Stimulated activated CD4-positive, alpha-beta T cell treated with anti-CD3 and anti-CD28 coated beads, Interleukin-4, amount 100 ng/mL, for 24 hours (primary cell): ENCODE data around the gene KRT4.

Source experiments
- DNase-seq: peaks from one replicate; pipeline ENCODE4 v3.0.0-alpha.2; 2020

The KRT4 gene

DNA sequence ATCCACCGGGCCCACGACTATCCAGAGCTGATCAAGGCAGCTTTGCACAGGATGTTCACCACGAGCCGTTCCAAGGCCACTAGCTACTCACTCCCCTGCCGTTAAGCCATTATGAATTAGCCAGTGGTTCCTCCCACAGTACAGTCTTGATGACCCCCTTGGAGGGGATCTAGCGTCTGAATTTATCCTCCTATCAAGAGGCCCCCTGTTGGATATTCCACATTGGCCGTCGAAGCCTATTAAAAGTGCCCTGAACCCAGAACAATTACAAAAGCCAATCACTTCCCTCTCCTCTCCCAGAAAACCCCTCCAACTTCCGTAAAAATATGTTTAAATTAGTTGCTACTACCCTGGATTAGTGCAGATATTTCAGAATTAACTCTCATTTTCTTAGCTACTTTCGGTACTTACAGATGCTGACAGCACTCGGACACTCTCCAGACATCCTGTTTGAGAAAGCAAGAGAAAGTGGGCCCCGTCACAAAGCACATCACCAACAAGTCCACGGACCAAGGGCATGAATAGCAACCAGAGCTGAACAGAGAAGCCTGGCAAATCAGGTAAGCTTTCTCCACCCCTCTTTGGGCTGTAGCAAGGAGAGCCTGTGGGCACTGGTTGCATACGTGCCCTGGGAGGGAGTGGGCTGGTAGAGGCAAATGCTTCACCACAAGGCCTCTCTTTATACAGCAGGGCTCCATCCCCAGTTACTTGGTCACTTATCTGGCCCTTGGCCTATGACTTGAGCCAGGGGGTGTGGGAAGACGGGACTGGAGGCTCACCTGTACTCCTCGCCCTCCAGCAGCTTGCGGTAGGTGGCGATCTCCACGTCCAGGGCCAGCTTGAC lies 23.3 kb downstream of the KRT4 start:
- DNase-seq, result no peak

DNA sequence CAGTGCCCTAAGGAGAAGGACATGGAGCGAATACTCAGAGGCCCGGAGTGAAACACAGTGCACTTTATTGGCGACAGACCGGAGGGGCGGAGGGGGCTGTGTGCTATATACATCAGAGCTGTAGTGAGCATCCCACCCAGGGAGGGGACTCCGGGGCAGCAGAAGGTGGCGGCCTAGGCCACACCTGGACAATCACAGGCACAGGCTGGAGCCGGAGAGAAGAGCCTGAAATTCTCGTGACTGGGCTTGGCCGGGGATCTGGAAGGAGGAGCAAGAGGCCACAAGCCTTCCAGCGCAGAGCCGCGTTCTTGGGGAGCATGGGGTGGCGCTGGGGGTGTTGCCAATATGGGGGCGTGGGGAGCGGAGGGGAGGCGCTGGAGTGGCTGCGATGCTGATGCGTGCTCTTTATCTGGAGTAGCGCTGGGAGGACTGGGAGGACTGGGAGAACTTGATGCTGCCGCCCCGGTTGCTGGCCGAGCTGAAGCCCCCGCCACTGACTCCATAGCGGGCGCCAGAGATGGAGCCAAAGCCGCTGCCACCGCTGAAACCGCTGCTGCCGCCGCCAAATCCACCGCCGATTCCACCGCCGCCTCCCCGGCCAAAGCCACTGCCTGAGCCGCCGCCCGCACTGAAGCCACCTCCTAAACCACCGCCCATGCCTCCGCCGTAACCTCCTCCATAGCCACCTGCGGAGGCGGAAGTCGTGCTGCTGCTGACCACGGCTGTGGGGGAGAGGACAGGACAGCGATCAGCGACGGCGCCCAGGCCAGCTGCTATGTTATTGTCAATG lies 24.1 kb downstream of the KRT4 start:
- no peak for DNase-seq

DNA sequence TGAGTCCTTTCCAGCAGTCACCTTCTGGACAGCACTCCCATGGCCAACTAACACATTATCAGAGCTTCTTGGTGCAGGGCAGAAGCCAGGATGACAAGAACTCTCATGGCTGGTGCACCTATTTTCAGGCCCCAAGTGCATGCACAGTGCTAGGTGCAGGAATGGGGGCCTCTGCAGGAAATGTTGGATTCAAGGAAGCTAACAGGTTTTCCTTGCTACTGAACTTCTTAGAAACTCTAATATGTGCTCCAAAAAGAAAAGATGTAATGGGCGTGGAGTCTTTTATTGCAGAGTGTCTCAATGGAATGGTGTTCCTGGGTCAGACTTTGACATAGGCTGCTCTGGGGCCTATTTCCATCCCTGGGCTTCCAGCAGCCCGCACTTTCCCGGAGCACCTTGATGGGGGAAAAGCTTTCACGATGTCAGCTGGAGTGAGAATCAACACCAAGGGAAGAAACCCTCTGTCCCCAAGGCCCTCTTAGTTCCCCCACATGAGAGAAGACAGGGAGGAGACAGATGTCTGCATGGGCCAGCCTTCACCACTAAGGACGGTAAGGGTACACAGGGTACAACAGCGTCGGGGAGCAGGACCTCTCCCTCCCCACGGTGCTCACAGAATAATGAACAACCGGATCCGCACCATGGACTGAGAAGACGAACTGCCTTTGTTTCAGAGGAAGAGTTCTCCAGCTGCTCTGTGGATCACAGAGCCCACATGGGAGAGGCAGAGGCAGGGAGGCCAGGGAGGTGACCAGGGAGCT lies 24.9 kb downstream of the KRT4 start:
- DNase-seq, result no peak

- no peak for DNase-seq
Measured at GRCh38 chr12:52788192-52788875, 25.6 kb downstream of the KRT4 start.

DNA sequence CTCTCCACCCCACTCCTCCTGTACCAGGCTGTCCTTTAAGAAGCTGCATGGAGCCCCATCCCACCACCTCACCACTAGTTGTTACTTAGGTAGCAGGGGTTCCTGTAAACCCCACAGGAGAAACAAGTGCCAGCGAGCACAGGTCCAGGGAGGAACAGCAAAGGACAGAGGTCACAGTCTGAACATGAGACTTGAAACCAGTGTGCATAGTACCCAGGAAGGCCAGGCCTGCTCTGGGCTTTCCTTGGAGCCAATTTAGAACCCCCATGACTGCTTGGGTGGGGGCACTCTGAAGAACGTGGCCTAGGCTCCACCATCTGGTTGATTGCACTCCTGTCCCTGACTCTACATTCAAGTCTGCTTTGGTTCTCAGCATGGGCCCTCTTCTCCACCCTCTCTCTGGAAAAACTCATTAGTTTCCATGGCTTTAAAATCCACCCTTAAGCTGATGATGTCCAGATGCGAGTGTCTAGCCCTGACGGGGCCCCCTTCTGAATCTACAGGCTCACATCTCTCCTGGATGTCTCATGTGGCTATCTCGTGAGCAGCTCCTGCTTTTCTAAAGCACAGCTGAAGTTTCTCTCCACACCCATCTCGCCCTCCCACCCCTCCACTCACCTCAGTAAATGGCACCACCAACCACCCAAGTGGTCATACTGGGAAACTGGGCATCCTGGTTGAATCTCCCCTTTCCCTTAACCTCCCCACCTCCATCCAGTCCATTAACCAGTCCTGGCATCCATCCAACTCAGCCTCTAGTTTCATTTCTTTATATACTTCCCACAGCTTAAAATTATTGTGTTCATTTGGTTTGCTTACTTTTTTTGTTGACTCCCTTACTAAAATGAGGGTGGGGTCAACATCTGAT lies 26.4 kb downstream of the KRT4 start:
- DNase-seq, result no peak

DNA sequence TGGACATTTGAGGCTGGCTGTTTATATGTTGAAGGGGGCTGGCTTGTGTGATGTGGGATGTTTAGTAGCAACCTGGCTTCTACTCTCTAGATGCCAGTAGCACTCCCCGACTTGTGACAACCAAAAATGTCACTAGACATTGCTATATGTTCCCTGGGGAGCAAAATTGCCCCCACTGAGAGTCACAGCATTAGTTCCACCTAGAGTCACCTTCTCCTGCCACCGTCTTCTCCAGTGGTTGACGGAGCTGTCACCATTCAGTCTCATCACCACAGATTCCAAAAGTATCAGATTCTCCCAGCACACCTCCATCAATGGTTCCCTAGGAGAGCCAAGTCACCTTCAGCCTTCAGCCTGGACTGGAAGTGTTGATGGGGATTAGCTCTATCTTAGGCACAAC lies 29.0 kb downstream of the KRT4 start:
- DNase-seq, result no peak

- no peak for DNase-seq
Measured at GRCh38 chr12:52783563-52784316, 30.2 kb downstream of the KRT4 start.

GRCh38 chr12:52782502-52782901 lies 31.4 kb downstream of the KRT4 start:
- no peak for DNase-seq

GRCh38 chr12:52781399-52782082 lies 32.4 kb downstream of the KRT4 start:
- DNase-seq, result no peak

DNA sequence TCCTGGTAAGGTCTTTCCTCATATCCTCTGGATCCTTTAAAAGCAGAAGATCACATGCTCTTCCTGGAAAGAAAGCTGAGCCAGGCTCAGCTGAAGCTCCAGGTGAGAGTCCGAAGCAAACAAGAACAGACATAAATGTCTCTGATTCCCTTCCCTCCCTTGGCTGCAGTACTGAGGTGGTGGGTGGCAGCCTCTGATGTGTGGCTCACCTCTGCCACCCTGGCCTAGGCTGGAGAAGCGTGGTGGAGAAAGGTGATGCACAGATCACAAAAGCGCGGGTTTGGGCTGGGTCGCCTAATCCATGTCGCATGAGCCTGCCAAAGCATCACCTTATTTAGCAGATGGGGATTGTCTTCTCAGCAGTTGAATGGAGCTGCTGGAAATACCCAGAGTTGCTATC lies 34.0 kb downstream of the KRT4 start:
- DNase-seq, result no peak

- DNase-seq, result no peak
Measured at GRCh38 chr12:52778833-52779232, 35.1 kb downstream of the KRT4 start.

GRCh38 chr12:52777566-52777965 lies 36.4 kb downstream of the KRT4 start:
- DNase-seq, result no peak

DNA sequence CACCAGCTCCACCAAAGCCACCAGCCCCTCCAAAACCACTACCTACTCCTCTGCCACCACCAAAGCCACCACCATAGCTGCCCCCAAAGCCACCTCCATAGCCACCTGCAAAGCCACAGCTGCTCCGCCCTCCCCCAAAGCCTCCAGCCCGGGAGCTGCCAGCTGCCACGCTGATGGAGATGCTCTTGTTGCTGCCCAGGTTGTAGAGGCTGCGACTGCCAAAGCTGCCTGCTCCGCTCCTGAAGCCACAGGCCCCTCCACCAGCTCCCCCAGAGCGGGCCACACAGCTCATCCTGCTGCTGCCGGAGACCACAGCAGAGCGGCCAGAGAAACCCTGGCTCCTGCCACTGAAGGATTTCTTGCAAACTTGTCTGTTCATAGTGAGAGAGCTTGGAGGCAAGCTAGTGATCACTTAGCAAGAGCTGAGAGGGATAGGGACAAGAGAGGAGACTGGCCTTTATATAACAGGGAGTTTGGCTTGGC lies 37.0 kb downstream of the KRT4 start, which contains the start of gene KRT76:
Gene KRT76 (minus strand): TSS at position 433 of the 483 bp plus-strand sequence. CDS start 54 bp downstream, at position 379.
- no peak for DNase-seq

DNA sequence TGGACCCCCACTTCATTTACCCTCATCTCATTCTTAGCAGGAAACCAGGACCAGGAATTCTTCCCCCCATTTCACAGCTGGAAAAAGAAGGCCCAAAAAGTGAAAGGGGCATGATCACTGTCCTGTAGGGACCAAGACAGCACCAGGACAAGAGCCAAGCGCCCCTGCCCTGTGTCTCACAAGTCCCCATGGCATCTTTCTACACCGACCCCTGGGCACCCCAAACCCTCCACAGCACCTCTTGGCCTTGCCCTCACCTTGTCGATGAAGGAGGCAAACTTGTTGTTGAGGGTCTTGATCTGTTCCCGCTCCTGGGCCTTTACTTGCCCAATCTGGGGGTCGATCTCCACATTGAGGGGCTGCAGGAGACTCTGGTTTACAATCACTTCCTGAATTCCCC lies 37.5 kb downstream of the KRT4 start:
- DNase-seq, result no peak

GRCh38 chr12:52774629-52775250 lies 39.2 kb downstream of the KRT4 start:
- no peak for DNase-seq

DNA sequence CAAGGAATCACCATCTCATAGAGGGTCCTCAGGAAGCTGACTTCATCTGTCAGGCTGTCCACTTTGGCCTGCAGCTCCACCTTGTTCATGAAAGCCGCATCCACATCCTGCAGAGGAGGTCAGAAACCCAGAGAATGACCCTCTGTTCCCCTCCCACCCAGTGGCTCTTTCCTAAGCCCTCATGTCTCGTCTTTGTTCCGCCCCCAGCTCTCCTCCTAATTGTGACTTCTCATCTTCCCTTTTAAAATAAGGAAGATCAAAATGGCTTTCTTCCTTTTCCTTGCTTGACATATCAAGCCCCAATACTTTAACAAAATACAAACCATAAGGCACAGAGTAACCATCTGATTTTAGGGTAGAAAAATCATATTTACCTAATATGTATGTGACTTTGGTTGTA lies 41.1 kb downstream of the KRT4 start:
- DNase-seq, result no peak

DNA sequence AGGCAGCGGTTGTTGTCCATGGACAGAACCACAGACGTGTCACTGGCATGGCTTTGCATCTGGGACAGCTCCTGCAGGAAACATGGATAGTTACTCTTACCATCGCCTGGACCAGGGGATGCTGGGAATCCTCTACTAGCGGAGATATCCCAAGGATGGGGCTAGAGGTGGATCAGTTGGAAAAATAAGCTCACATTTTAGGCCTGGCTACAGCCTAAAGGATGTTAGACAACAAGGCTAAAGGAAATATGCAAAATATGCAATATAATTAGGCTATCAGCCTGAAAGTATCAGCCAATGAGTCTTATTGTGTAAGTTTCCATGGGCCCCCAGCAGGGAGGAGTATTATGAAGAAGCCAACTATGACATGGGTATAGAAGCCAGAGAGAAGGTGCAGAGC lies 41.7 kb downstream of the KRT4 start:
- DNase-seq, result no peak

- DNase-seq, result no peak
Measured at GRCh38 chr12:52771505-52771904, 42.4 kb downstream of the KRT4 start.

DNA sequence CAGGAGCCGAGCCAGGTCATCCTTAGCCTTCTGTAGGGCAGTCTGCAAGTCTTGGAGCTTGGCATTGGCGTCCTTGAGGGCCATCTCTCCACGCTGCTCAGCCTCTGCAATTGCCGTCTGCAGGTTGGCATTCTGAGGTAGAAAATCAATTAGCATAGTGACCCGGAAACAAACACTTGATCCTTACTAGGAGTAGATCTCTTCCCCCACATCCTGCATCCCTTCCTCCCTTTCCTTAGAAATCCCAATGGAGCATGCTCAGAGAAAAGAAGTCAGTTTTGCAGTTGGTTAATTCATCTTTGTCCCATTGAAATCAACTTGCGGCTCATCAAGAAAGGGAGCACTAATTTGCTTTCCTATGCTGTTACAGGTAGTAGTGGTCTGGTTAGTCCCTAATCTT lies 42.8 kb downstream of the KRT4 start:
- DNase-seq, result no peak

DNA sequence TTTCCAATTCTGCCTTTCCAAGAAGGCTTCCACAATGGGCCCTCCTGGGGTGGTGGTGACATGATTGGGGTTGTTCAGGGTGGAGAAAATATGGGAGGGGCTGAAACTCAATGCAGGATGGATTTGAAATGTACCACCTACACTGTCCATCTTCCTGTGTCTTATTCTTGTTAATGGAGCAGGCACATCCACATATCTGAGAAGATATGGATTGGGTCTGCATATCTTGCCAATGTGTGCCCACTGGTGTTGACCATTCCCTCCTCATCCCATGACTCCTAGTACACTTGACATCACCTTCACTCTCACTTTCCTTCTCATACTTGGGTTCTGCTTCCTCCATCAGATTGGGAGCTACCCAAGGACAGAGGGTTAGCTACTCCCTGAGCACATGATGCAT lies 44.0 kb downstream of the KRT4 start:
- DNase-seq, result no peak
